ENCODE measurements around the gene SAA4.

Gene SAA4

DNA sequence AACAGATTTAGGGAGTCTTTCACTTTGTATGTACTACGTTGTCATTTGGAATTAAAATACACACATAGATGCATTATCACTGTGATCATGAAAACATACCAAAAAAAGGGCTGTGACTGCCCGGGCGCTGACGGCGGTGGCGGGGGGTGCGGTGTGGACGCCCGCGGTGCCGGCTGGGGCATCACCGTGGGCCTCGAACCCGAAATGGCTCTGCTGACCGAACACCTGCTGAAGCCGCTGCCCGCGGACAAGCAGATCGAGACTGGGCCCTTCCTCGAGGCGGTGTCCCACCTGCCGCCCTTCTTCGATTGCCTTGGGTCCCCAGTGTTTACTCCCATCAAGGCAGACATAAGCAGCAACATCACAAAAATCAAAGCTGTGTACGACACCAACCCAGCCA lies 47.8 kb downstream of the SAA4 start:
- Mint-ChIP-seq H3K27ac (no peak overlapping the region), H3K36me3 (ENCODE audit: low read depth) (no peaks in the 10 kb centered on the region), H3K4me3 (no peak overlapping the region), H3K9me3 (no peaks in the 10 kb centered on the region), H3K27me3 (ENCODE audit: low read depth) (peaks cover 24% of the 10 kb centered on the region), H3K4me1 (no peaks in the 10 kb centered on the region)
- TF ChIP-seq, protein P1, sequence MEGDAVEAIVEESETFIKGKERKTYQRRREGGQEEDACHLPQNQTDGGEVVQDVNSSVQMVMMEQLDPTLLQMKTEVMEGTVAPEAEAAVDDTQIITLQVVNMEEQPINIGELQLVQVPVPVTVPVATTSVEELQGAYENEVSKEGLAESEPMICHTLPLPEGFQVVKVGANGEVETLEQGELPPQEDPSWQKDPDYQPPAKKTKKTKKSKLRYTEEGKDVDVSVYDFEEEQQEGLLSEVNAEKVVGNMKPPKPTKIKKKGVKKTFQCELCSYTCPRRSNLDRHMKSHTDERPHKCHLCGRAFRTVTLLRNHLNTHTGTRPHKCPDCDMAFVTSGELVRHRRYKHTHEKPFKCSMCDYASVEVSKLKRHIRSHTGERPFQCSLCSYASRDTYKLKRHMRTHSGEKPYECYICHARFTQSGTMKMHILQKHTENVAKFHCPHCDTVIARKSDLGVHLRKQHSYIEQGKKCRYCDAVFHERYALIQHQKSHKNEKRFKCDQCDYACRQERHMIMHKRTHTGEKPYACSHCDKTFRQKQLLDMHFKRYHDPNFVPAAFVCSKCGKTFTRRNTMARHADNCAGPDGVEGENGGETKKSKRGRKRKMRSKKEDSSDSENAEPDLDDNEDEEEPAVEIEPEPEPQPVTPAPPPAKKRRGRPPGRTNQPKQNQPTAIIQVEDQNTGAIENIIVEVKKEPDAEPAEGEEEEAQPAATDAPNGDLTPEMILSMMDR (IDR thresholded peaks at IDR 0.05; ENCODE audit: unreplicated experiment in 3 of 3): no peak

Data from nephron (organoid).